AG09309 (cell line): ENCODE results near the gene CLASP1.

Source experiments
- DNase-seq: peaks from one replicate; pipeline ENCODE4 v3.0.0-alpha.2; 2010; ENCODE audit warnings: low read depth
- H3K4me3 ChIP-seq: 2 replicates; pipeline ENCODE4 v1.5.1; 2011; ENCODE audit warnings: mild to moderate bottlenecking, low read depth, low read length, moderate library complexity; ENCODE audit not compliant: control insufficient read depth
- TF ChIP-seq, protein P1 (sequence below): IDR thresholded peaks from 2 replicates; pipeline ENCODE4 v1.5.1; 2011; ENCODE audit warnings: mild to moderate bottlenecking, low read depth, low read length, inconsistent platforms; ENCODE audit not compliant: insufficient read depth, control insufficient read depth; ENCODE audit errors: missing control alignments

The CLASP1 gene

GRCh38 chr2:121342751-121343150 lies 306.5 kb downstream of the CLASP1 start:
- DNase-seq = no peak
- TF ChIP-seq, protein P1, sequence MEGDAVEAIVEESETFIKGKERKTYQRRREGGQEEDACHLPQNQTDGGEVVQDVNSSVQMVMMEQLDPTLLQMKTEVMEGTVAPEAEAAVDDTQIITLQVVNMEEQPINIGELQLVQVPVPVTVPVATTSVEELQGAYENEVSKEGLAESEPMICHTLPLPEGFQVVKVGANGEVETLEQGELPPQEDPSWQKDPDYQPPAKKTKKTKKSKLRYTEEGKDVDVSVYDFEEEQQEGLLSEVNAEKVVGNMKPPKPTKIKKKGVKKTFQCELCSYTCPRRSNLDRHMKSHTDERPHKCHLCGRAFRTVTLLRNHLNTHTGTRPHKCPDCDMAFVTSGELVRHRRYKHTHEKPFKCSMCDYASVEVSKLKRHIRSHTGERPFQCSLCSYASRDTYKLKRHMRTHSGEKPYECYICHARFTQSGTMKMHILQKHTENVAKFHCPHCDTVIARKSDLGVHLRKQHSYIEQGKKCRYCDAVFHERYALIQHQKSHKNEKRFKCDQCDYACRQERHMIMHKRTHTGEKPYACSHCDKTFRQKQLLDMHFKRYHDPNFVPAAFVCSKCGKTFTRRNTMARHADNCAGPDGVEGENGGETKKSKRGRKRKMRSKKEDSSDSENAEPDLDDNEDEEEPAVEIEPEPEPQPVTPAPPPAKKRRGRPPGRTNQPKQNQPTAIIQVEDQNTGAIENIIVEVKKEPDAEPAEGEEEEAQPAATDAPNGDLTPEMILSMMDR = no peak
- H3K4me3 ChIP-seq = no peak overlapping the region

DNA sequence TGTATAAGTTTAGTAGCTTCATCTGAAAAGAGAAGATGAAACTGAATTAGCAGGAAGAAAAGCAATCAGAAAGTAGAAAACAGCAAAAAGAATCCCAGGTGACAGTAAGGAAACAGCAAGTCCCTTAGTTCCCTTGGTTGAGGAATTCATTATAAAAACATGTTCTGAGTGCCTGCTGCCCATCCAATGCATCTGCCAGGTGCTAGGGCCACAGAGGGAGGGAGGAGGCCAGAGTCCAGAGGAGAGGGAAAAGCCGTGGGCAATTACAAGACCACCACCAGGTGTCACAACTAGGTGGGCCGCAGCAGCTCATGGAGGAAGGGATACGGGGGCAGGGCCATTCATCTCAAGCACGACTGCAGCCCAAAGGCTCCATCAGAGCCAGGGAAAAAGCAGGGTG lies 308.3 kb downstream of the CLASP1 start:
- no peak for DNase-seq
- no peak overlapping the region for H3K4me3 ChIP-seq
- TF ChIP-seq, protein P1 = no peak

DNA sequence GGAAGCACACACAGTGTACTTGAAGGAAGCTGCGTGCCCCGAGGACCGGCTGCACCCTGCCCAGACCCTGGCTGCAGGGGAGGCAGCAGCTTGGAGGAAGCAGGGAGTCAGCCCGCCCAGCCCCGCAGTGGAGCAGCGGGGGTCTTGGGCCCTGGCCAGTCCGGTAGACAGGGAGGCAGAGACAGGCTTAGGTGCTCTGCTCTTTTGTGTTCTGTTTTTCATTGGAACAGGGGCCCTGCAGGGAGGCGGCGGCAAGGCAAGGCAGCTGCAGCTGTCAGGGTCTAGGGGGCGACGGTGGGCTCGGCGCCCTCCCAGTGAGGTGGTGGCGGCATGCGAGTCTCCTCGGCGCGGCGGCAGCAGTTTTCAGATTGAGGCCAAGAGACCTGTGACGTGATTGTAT lies 311.0 kb downstream of the CLASP1 start:
- no peak overlapping the region for H3K4me3 ChIP-seq
- TF ChIP-seq, protein P1 = no peak
- DNase-seq = no peak

DNA sequence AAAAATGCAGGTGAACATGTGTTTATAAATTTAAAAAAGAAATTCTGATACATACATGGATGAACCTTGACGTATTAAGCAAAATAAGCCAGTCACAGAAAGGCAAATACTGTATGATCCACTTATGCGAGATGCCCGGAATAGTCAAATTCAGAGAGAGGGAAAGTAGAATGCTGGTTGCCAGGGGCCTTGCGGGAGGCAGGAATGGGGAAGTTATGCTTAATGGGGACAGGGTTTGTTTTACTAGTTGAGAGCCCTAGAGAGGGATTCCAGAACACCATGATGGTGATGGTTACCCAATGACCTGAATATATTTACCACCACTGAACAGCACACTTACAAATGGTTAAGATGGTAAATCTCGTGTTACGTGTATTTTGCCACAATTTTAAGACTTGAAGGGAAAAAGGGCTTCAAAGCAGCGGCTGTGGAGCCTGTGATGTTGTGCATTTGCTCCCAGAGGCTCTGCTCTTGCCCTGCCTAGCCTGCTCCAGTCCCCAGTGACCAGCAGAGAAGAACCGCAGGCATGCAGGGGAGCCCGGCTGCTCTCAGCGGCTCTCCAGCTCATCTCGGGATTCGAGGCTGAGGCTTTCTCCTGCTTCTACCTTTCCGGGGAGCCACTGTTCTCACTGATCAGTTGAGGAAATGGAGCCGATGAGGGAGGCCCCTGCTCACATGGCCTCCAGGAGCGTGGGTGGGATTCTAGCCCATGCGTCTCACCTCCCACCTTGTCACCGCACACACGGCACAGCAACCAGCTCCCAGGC lies 312.6 kb downstream of the CLASP1 start:
- DNase-seq = no peak
- no peak overlapping the region for H3K4me3 ChIP-seq

DNA sequence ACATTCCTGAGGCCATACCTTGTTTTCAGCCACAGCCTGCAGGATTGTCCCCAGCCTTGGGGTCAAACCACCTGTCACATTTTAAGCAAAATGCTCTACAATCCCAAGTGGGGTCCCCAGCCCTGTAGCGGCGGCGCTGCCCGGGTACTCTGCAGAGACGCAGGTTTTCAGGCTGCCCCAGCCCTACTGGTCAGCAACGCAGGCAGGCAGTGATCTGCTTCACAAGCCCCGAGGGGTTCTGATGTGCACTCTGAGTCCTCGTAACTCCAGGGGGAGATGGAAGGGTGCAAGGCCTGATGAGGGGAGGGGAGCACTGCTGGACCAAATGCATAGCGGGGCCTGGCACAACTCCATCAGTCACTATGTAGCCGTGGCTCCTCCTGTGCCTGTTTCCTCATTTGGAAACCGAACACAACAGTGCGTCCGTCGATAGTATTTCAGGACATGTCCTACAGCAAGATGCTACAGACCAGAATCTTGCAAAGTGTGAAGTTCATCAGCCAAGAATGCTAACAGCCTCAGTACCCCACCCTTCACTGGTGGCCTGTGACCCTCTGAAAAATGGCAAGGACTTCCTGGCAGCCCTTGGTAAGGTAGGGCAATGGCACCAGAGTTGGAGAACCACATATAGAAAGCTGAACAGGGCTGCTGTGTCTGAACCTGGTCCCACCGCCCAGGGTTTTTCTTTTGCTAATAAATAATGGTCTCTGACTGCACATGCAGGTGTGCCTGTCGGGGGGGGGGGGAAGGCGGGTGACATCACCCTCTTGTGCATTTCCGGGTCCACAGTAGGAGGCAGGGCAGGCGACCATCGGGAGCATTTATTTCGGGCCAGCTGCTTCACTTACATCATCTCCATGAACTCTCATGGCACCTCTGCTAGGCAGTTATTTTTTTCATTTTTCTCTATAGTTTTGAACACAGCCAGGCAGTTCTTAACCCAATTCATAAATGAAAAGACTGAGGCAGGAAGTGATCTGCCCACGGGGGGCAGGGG lies 313.7 kb downstream of the CLASP1 start:
- no peak overlapping the region for H3K4me3 ChIP-seq
- DNase-seq = no peak
- TF ChIP-seq, protein P1 = no peak

More for the DNA sequence above, 312.6 kb downstream of the CLASP1 start:
- TF ChIP-seq, protein P1 = no peak

- H3K4me3 ChIP-seq = no peak overlapping the region
- TF ChIP-seq, protein P1 = no peak
- DNase-seq = no peak
Measured at GRCh38 chr2:121334581-121335293, 314.5 kb downstream of the CLASP1 start.
